ENCODE results near the gene NUDT4. TPM values are rescaled to one million over a fixed set of nuclear protein-coding genes. Genes with fewer than 3 reads are reported as not detected.

The NUDT4 gene
- total RNA-seq, 1 experiment from 2014 or later, result 30.2 TPM

- ChIA-PET POLR2A (ENCODE audit: unreplicated experiment) (interaction anchor here (0.5 to 0.6 kb wide), 2 partner anchors 695 to 1400 kb away, joined by 3 read pairs; no protein-coding TSS in a partner anchor), CTCF (no interaction called here)
- no peak for TF ChIP-seq CTCF (conservative IDR thresholded peaks at IDR 0.05; ENCODE audit: low read depth, low read length)
- peak; percentile 97 for TF ChIP-seq EZH2phosphoT487 (IDR thresholded peaks at IDR 0.05; ENCODE audit: borderline replicate concordance, low read length)
- Histone ChIP-seq H3K36me3 (ENCODE audit: low read depth, low read length) (no peaks in the 10 kb centered on the region), H2AFZ (ENCODE audit: low read length) (peak within 1 kb of the TSS; percentile 84), H3K9ac (ENCODE audit: low read length) (peak within 1 kb of the TSS; percentile 95), H3K79me2 (ENCODE audit: low read length) (peaks cover 49% of the 10 kb centered on the region), H3K9me3 (ENCODE audit: low read length) (no peaks in the 10 kb centered on the region), H4K20me1 (ENCODE audit: low read length) (peaks cover 42% of the 10 kb centered on the region), H3F3A (ENCODE audit: low read length, unreplicated experiment) (no peaks in the 10 kb centered on the region), H3K4me3 (ENCODE audit: low read length) (peak within 1 kb of the TSS; percentile 86), H3K27me3 (ENCODE audit: low read length) (no peaks in the 10 kb centered on the region), H3K4me2 (ENCODE audit: low read length) (peak within 1 kb of the TSS; percentile 91), H3K4me1 (ENCODE audit: insufficient read depth, low read length) (peaks cover 27% of the 10 kb centered on the region), H3K27ac (ENCODE audit: low read length) (peak within 1 kb of the TSS; percentile 68), H3K9me2 (replicated peaks; ENCODE audit: low read length) (no peaks in the 10 kb centered on the region)
- no TSS peak for BruUV-seq (replicated peaks)
- ATAC-seq (peak; percentile 85), DNase-seq (peak; percentile 94)
- intact Hi-C loops (cut with micrococcal nuclease), result loop anchor here (10.0 kb wide), 1 partner anchor 663 kb away; no protein-coding TSS in a partner anchor
Measured at GRCh38 chr12:93441617-93442410, 64.1 kb downstream of the NUDT4 start, which contains the start of gene UBE2N. Gene UBE2N, minus strand, starts transcription at chr12:93441947. Its CDS starts 63 bp downstream, at chr12:93441884.

GRCh38 chr12:93442411-93443340 lies 65.0 kb downstream of the NUDT4 start:
- H3K27me3 ChIP-seq (ENCODE audit: low read length), result no peaks in the 10 kb centered on the region
- intact Hi-C loops (cut with micrococcal nuclease), result loop anchor here (10.0 kb wide), 1 partner anchor 662 kb away; no protein-coding TSS in a partner anchor
- H3K4me3 ChIP-seq (ENCODE audit: low read length), result peak overlapping the region; percentile 86
- no peaks in the 10 kb centered on the region for H3K9me2 ChIP-seq (replicated peaks; ENCODE audit: low read length)
- H3K36me3 ChIP-seq (ENCODE audit: low read depth, low read length), result no peaks in the 10 kb centered on the region
- POLR2A ChIA-PET (ENCODE audit: unreplicated experiment), result interaction anchor here (0.5 to 0.6 kb wide), 2 partner anchors 366 to 696 kb away, joined by 3 read pairs; no protein-coding TSS in a partner anchor
- TF ChIP-seq CTCF (conservative IDR thresholded peaks at IDR 0.05; ENCODE audit: low read depth, low read length) (no peak), EZH2 (IDR thresholded peaks at IDR 0.05; ENCODE audit: low read length, unreplicated experiment) (no peak), EZH2phosphoT487 (IDR thresholded peaks at IDR 0.05; ENCODE audit: borderline replicate concordance, low read length) (no peak)
- BruUV-seq (replicated peaks), result TSS peak; percentile 85
- H2AFZ ChIP-seq (ENCODE audit: low read length), result peak overlapping the region; percentile 84
- no peaks in the 10 kb centered on the region for H3K9me3 ChIP-seq (ENCODE audit: low read length)
- CTCF ChIA-PET, result interaction anchor here (0.6 kb wide), 1 partner anchor 515 kb away, joined by 4 read pairs; no protein-coding TSS in a partner anchor
- peaks cover 41% of the 10 kb centered on the region for H3K79me2 ChIP-seq (ENCODE audit: low read length)
- peak overlapping the region; percentile 95 for H3K9ac ChIP-seq (ENCODE audit: low read length)
- DNase-seq (peak; percentile 24), ATAC-seq (peak; percentile 1; the same call in 1 of the 2 replicates)
- peaks cover 27% of the 10 kb centered on the region for H3K4me1 ChIP-seq (ENCODE audit: insufficient read depth, low read length)
- H4K20me1 ChIP-seq (ENCODE audit: low read length), result peaks cover 34% of the 10 kb centered on the region
- peak overlapping the region; percentile 59 for H3K27ac ChIP-seq (ENCODE audit: low read length)
- H3K4me2 ChIP-seq (ENCODE audit: low read length), result peak overlapping the region; percentile 91
- no peaks in the 10 kb centered on the region for H3F3A ChIP-seq (ENCODE audit: low read length, unreplicated experiment)

Measured in PC-3 (cell line).